ENCODE measurements around the gene CDIPT. TPM values are rescaled to one million over a fixed set of nuclear protein-coding genes. Genes with fewer than 3 reads are reported as not detected.

The CDIPT gene
- total RNA-seq, 2 donors from 2014 or later = 135 to 138 TPM

DNA sequence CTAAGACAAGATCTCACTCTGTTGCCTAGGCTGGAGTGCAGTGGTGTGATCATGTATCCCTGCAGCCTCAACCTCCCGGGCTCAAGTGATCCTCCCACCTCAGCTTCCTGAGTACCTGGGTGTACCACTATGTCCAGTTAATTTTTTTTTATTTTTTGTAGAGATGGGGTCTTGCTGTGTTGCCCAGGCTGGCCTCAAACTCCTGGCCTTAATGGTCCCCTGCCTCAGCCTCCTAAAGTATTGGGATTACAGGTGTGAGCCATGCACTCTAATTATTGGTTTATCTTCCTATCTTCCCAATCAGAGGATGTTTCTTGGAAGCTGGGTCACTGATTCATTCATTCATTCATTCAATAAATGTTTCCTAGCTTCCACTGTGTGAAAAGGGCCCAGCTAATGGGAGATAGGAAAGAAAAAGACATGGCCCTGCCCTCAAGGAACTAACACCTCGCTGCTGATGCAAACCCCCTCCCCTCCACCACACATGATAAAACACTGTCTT is 45.7 kb upstream of the CDIPT start:
- Histone ChIP-seq H3K27me3 (no peaks in the 10 kb centered on the region), H3K9me3 (no peaks in the 10 kb centered on the region), H3K36me3 (no peaks in the 10 kb centered on the region), H3K27ac (no peak overlapping the region), H3K4me1 (no peaks in the 10 kb centered on the region), H3K4me3 (no peak overlapping the region)
- DNase-seq (ENCODE audit: low spot score) = no peak
- TF ChIP-seq, protein P1, sequence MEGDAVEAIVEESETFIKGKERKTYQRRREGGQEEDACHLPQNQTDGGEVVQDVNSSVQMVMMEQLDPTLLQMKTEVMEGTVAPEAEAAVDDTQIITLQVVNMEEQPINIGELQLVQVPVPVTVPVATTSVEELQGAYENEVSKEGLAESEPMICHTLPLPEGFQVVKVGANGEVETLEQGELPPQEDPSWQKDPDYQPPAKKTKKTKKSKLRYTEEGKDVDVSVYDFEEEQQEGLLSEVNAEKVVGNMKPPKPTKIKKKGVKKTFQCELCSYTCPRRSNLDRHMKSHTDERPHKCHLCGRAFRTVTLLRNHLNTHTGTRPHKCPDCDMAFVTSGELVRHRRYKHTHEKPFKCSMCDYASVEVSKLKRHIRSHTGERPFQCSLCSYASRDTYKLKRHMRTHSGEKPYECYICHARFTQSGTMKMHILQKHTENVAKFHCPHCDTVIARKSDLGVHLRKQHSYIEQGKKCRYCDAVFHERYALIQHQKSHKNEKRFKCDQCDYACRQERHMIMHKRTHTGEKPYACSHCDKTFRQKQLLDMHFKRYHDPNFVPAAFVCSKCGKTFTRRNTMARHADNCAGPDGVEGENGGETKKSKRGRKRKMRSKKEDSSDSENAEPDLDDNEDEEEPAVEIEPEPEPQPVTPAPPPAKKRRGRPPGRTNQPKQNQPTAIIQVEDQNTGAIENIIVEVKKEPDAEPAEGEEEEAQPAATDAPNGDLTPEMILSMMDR (IDR thresholded peaks at IDR 0.05) = no peak

DNA sequence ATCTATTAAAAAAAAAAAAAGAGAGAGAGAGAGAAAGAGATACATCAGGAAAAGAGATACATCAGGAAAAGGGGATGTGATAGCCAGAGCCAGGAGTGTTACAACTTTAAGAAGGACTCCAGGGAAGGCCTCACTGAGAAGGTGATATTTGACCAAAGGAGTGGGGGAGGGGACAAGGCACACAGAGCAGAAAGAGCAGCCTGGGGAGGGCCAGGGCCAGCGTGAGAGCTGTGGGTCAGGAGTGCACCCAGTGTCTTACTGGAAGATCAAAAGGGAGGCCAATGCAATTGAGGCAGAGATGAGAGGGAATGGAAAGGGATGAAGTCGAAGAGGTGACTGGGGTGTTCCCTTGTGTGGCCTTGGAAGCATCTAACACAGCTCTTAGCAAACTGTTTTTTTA is 44.9 kb upstream of the CDIPT start:
- DNase-seq (ENCODE audit: low spot score) = no peak
- no peak overlapping the region for H3K27ac ChIP-seq

DNA sequence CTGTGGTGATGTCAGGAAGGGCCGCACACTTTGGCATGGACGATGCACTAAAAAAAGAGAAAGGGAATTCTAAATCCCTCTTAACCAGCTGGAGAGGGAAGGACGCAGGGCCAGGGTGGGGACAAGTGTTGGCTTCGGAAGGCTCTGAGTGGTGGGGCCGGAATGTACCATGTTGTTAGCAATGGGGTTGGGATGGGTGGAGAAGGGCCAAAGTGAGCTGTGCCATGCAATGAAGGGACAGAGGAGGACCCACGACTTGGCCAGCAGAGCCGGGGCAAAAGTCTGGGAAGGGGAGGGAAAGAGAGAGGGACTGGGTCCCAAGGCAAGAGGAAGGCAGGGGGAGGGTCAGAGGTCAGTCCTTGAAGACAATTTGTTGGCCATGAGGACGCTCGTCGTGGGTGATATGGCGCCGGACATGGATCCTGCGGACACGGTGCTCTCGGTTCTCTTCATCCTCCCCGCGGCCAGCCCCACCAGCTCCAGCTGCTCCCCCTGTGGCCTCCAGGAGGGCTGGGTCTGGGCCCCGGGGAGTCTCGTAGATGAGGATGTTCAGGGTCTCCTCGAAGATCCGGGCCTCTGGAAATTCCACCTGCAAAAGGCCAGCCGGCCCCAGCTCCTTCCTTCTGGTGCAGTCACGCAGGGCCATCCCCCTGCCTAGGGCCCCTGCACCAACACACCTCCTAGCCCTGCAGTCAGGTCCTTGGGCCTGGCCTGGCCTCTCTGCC is 43.7 kb upstream of the CDIPT start:
- Histone ChIP-seq H3K27me3 (no peaks in the 10 kb centered on the region), H3K4me3 (no peak overlapping the region), H3K4me1 (no peaks in the 10 kb centered on the region), H3K9me3 (no peaks in the 10 kb centered on the region), H3K36me3 (no peaks in the 10 kb centered on the region), H3K27ac (no peak overlapping the region)
- DNase-seq (ENCODE audit: low spot score) = no peak
- TF ChIP-seq, protein P1 (IDR thresholded peaks at IDR 0.05) = no peak

More for the DNA sequence above, 44.9 kb upstream of the CDIPT start:
- H3K36me3 ChIP-seq = no peaks in the 10 kb centered on the region
- no peaks in the 10 kb centered on the region for H3K9me3 ChIP-seq
- H3K4me3 ChIP-seq = no peak overlapping the region
- no peaks in the 10 kb centered on the region for H3K27me3 ChIP-seq
- no peaks in the 10 kb centered on the region for H3K4me1 ChIP-seq
- TF ChIP-seq, protein P1 (IDR thresholded peaks at IDR 0.05) = no peak

DNA sequence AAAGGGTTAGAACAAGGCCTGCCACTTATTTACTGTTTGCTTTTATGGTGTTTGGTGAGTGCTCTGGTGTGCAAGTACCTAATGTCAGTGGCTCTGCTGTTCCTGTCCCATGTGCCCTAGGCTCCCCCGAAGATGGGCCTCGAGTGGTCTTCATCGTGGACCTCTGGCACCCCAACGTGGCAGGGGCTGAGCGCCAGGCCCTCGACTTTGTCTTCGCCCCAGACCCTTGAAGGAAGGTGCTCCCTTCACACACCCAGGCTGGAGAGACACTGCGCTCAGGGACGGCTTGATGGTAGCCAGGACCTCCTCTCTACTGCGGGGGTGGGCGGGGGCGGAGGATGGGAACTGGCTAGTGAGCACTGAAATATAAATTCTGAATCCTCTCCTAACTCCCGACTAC is 42.6 kb upstream of the CDIPT start:
- Histone ChIP-seq H3K27ac (no peak overlapping the region), H3K9me3 (no peaks in the 10 kb centered on the region), H3K36me3 (no peaks in the 10 kb centered on the region), H3K27me3 (no peaks in the 10 kb centered on the region), H3K4me3 (no peak overlapping the region), H3K4me1 (peaks cover 0 to 6% of the 10 kb centered on the region in 2 donors)
- no peak for DNase-seq (ENCODE audit: low spot score)
- TF ChIP-seq, protein P1 (IDR thresholded peaks at IDR 0.05) = no peak

DNA sequence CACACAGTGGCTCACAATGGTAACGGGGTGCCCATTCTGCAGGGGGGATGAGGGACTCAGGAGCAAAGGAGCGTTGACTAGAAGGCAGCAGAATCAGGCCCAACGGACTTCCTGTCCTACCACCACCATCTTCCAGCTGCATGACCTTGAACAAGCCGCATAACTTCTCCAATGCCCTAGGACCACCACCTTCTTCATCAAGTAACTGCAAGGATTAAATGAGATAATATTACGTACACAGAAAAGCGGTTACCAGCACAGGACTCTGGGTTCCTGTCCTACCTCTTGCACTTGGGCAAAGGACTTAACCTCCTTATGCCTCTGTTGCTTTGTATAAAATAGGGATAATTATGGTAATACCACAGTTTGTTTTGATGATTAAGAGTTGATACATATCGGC is 41.9 kb upstream of the CDIPT start:
- TF ChIP-seq, protein P1 (IDR thresholded peaks at IDR 0.05) = no peak
- Histone ChIP-seq H3K36me3 (no peaks in the 10 kb centered on the region), H3K27ac (no peak overlapping the region), H3K4me1 (peaks cover 0 to 13% of the 10 kb centered on the region in 2 donors), H3K9me3 (no peaks in the 10 kb centered on the region), H3K27me3 (no peaks in the 10 kb centered on the region), H3K4me3 (no peak overlapping the region)
- DNase-seq (ENCODE audit: low spot score) = no peak
